T follicular helper cell (primary cell): ENCODE results near the gene NR3C1.

Experiments used
- DNase-seq: peaks from one replicate; pipeline ENCODE4 v3.0.0-alpha.2; 2020; ENCODE audit warnings: low read depth

Gene NR3C1

GRCh38 chr5:143362664-143363227 is 40.7 kb downstream of the NR3C1 start:
- no peak for DNase-seq

DNA sequence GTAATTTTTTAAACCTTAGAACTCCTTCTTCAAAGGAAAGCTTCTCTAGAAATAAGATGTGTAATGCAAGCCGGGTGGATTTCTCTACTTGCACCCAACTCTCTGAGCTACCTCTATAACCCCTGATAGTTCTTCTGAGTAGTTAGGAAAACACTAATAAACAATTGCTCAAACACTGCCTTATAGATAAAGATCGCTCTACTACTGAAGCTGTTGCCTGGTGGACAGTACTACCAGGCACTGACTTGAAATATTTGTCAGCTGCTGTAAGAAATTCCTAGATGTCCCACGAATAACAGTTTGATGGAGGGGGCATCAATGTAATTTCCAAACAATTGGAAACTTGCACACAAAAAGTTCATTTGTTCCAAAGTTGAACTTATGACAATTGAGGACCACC is 42.0 kb downstream of the NR3C1 start:
- DNase-seq: no peak

- DNase-seq: no peak
Measured at GRCh38 chr5:143360755-143361154, 42.7 kb downstream of the NR3C1 start.

DNA sequence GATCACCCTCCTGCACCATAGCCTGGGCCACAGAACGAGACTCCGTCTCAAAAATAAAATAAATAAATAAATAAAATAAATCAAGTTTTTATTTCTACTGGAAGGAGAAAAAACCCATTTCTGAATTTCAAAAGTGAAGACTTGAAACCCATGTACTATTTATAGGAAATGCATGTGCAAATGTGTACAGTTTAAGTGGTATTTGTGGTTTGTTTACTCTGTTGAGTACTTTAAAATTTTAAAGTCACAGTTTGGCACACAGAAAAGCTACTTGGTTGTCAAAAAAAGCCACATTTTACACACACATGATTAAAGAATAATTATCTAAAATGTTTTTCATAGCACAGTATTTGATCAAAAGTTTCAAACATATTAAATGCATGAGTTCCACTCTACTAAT is 43.6 kb downstream of the NR3C1 start:
- no peak for DNase-seq

GRCh38 chr5:143356855-143357583 is 46.5 kb downstream of the NR3C1 start:
- no peak for DNase-seq

GRCh38 chr5:143355710-143356109 is 47.8 kb downstream of the NR3C1 start:
- peak; percentile 69 for DNase-seq

GRCh38 chr5:143354025-143354424 is 49.5 kb downstream of the NR3C1 start:
- no peak for DNase-seq

- no peak for DNase-seq
Measured at GRCh38 chr5:143352691-143353090, 50.8 kb downstream of the NR3C1 start.

DNA sequence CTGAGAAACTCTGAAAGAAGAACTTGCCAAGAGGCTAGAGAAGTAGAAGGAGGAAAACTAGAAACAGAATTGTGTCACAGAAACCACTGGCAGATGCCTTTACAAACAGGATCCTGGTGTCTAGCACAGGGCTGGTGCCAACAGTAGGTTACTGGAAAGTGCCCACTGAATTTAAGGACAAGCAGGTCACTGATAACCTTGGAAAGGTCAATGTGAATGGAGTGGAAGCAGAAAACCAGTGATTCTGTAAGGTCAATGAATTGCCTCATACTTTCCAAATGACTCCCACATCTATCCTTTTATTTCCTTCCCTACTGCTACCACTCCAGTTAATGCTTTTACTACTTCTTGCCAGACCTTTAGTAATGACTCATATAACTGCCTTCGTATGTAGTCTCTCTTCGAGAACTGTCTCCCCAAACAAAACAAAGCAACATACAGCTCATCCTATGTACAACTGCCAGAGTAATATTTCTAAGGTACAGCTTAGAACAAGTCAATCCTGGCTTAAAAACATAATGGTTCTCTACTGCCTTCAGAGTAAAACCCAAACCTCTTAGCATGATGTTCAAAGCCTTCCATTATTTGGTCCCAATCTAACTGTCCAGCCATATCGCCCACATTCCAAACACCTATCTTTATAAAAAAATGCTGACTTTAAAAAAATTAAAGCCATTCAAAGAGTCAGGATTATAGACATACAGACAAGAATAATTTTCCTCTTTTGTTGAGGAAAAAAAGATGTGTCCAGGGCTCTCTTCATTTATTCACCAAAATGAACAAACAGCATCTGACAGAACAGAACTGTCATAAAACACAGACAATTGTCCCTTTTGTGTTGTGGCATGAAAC is 52.5 kb downstream of the NR3C1 start:
- no peak for DNase-seq

DNA sequence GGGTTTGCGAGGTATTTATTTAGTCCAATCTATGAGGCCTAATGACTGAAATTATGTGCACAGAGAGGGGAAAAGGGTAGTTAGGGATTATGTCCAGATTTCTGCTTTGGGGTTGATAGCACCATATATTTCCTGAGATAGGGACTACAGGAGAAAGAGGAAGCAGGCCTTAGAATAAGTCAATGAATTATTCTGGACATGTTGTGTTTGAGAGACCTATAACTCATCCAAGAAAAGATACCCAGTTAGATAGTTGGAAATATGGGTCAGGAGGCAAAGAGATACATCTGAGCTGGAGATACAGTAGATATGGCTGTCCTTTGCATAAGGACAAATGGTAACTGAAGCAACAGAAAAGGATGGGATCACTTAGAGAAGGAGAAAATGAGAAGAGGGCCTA is 53.1 kb downstream of the NR3C1 start:
- DNase-seq: no peak

GRCh38 chr5:143349177-143349576 is 54.3 kb downstream of the NR3C1 start:
- DNase-seq: no peak

- DNase-seq: no peak
Measured at GRCh38 chr5:143347698-143348344, 55.7 kb downstream of the NR3C1 start.

- no peak for DNase-seq
Measured at GRCh38 chr5:143347046-143347445, 56.4 kb downstream of the NR3C1 start.

DNA sequence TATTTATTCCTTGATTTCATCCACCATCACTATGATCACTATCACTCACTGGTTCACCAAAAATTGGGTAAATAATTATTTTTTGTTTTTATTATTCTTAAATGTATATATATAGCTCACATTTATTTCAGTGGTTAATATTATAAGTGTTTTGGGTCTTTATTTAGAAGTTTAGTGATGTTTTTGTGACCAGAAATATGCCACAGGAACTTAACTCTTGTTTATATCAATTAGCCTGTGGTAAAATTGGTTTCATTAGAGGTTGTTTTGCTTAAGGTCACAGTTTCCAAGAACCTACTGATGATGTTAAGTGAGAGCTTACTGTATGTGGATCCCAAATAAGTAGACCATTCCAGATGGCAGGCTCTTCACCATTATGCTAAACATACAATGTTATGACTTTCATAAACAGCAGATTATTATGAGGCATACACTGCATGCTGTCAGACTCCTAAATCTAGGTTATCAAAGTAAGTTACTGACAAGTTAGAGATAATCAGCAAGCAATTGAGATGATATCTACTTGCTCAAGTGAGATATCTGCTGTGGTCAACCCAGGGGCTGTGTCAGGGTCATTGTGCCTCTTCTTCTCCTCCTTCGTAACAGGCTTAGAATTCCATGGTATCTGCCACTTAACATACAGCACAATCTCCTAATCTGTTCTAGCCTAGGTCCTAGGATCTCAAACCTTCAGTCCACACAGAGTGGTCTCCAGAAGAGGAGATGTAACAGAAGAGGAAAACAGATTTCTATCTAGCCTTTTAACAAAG is 57.6 kb downstream of the NR3C1 start:
- no peak for DNase-seq

DNA sequence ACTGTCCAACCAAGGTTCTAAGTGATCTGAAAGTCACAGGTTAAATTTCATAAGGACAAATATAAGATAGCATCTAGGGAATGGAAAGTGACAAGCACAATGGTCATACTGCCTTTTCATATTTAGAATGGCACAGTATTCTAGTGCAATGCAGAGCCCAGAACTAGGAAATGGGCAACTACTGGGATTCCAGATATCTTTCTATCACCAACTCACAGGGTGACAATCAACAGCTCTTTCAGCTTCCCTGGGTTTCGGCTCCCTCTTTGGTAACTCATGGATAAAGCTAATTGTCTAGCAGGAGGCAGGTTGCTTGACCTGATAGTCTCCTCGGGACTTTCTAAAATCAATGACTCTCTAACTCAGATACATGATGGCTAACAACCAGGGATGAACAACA is 60.4 kb downstream of the NR3C1 start:
- DNase-seq: no peak

DNA sequence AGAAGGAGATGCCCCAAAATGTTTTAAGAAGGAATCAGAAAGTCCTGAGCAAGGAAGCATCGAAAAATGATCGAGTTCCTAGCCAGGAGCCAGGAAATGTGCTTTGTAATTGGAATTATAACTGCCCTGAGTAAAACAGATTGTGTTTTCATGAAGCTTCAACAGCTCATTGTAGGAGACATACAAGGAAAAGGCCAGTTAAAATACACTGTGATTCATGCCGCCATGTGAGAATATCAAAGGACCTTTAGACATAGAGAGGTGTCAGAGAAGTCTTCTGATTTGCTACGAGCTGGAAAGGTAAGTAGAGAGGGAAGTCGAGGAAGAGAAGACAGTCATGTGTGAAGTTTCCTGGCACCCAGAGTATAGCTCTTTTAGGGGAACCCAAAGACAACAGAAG is 60.9 kb downstream of the NR3C1 start:
- no peak for DNase-seq

DNA sequence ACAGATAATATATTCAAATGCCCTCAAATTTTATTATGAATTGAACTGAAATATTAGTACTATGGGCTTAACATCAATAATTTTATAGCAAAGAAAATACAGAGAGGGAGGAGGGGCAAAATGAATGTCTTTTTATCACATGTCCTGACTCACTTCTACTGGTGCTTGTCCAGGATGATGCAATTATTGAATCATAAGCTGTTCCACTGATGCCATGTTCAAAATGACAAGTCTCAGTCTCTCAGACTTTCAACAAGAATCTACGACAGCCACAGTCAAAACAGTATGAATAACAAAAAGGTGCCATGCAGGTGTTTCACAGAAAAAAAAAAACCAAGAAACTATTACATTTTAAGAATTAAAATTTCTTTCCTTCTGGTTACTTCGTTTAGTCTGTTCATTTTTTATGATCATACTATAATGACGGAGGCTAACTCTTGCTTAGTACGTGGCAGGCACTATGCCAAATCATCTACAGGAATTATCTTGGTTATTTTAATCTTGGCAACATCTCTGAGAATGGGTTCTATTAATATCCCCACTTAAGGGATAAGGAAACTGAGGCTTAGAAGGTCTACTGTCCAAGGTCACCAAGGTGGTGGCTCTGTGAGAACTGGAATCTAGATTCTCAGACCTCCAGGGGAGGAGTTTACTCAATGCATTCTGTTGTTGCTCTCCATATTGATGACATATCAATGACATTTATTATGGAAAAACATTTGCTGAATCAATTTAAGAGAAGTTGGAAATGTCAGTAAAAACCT is 61.5 kb downstream of the NR3C1 start:
- no peak for DNase-seq

GRCh38 chr5:143340891-143341685 is 62.4 kb downstream of the NR3C1 start:
- DNase-seq: no peak

- no peak for DNase-seq
Measured at GRCh38 chr5:143338658-143339366, 64.7 kb downstream of the NR3C1 start.

GRCh38 chr5:143337946-143338345 is 65.5 kb downstream of the NR3C1 start:
- no peak for DNase-seq
